Gastrocnemius medialis (tissue), 4 donors: Measurements from ENCODE around the gene FOS.

Experiments
- CTCF ChIP-seq, 5 experiments: fragments of 450-650 bp in 3 of 5; fragments of 200-600 bp in 2 of 5; sonication (generic) in 2 of 5; IDR thresholded peaks in 4 of 5; conservative IDR thresholded peaks in 1 of 5; 1 replicate in 4 of 5; 2 replicates in 1 of 5; pipeline ENCODE4 v1.5.1; 2016 to 2019; ENCODE audit warnings: antibody characterized with exemption in 5 of 5, mild to moderate bottlenecking in 3 of 5, moderate library complexity in 3 of 5
- POLR2A ChIP-seq, 2 donors: fragments of 450-650 bp; IDR thresholded peaks; one replicate each; pipeline ENCODE4 v1.6.1; 2017; ENCODE audit warnings: antibody characterized with exemption in 2 of 2, mild to moderate bottlenecking in 2 of 2, moderate library complexity in 2 of 2

GRCh38 chr14:75286313-75286712 lies 7.7 kb downstream of the FOS start:
- TF ChIP-seq CTCF (IDR thresholded peaks at IDR 0.05 in 4 of 5, conservative IDR thresholded peaks at IDR 0.05 in 1 of 5) (no peak), POLR2A (IDR thresholded peaks at IDR 0.05) (no peak)
